ENCODE data around the gene MGMT. TPM values are rescaled to one million over a fixed set of nuclear protein-coding genes. Genes with fewer than 3 reads are reported as not detected.

MGMT gene
- total and polyA plus RNA-seq, 2 of the 4 experiments (the other 2 are of a cell fraction), result 11.5 to 17.8 TPM

GRCh38 chr10:129678186-129678585, 211.1 kb downstream of the MGMT start:
- H3K4me3 ChIP-seq (ENCODE audit: insufficient read depth, low read depth, low read length), result no peak overlapping the region
- no peak overlapping the region for H3K4ac ChIP-seq (ENCODE audit: low read depth, low read length)
- ATAC-seq (ENCODE audit: low read depth) (no peak), DNase-seq (no peak)
- H4K20me1 ChIP-seq (ENCODE audit: insufficient read depth, low read length), result no peaks in the 10 kb centered on the region
- no peak overlapping the region for H4K91ac ChIP-seq (ENCODE audit: insufficient read depth, low read depth, low read length)
- H3K4me1 ChIP-seq (ENCODE audit: control insufficient read depth, insufficient read depth, low read length), result no peaks in the 10 kb centered on the region
- dilution Hi-C loops (cut with HindIII; ENCODE audit: low sequenced_read_pairs, unreplicated experiment), result no loop called here
- no peaks in the 10 kb centered on the region for H3K27me3 ChIP-seq (ENCODE audit: control insufficient read depth, insufficient read depth, low read length)
- H3K9me3 ChIP-seq (ENCODE audit: control insufficient read depth, insufficient read depth, low read length), result peaks cover 6% of the 10 kb centered on the region; the same call in 1 of the 2 replicates
- no peak overlapping the region for H2AK5ac ChIP-seq (ENCODE audit: low read depth, low read length)
- POLR2A ChIA-PET (ENCODE audit: unreplicated experiment), result no interaction called here
- H3K36me3 ChIP-seq (ENCODE audit: control insufficient read depth, insufficient read depth, low read length), result no peaks in the 10 kb centered on the region
- H2BK5ac ChIP-seq (ENCODE audit: low read depth, low read length, poor library complexity, severe bottlenecking), result no peak overlapping the region
- WGBS, 2 experiments (ENCODE audit: extremely low coverage in 2 of 2, insufficient read length in 1 of 2), result no CpG with 5 or more reads among the region's 4 CpGs
- H2BK20ac ChIP-seq (ENCODE audit: low read depth, low read length), result no peak overlapping the region
- H2BK15ac ChIP-seq (ENCODE audit: low read depth, low read length), result no peak overlapping the region
- no peak overlapping the region for H3K4me2 ChIP-seq (ENCODE audit: low read depth, low read length)
- H3K23ac ChIP-seq (ENCODE audit: low read depth, low read length), result no peak overlapping the region
- H2BK120ac ChIP-seq (ENCODE audit: low read depth, low read length), result no peak overlapping the region
- no peak overlapping the region for H4K8ac ChIP-seq (ENCODE audit: low read depth in 2 of 2, low read length in 2 of 2)
- H3K9me1 ChIP-seq (ENCODE audit: insufficient read depth, low read length), result no peaks in the 10 kb centered on the region
- no peak for TF ChIP-seq ELK1 (IDR thresholded peaks at IDR 0.05; ENCODE audit: borderline replicate concordance, low read depth, low read length)
- TF ChIP-seq MAZ (IDR thresholded peaks at IDR 0.05; ENCODE audit: borderline replicate concordance, low read depth, low read length), result no peak
- no peak for TF ChIP-seq CHD1 (IDR thresholded peaks at IDR 0.05; ENCODE audit: low read depth, low read length)
- no peak for TF ChIP-seq RCOR1 (IDR thresholded peaks at IDR 0.05; ENCODE audit: insufficient replicate concordance, low read length)
- no peak for TF ChIP-seq CTCF (conservative IDR thresholded peaks at IDR 0.05; ENCODE audit: low read depth, low read length)
- TF ChIP-seq FOS (IDR thresholded peaks at IDR 0.05; ENCODE audit: low read depth, low read length), result no peak
- no peak for TF ChIP-seq MAFK (IDR thresholded peaks at IDR 0.05; ENCODE audit: low read depth, low read length)
- no peak for TF ChIP-seq RAD21 (IDR thresholded peaks at IDR 0.05; ENCODE audit: low read length)
- no peak for TF ChIP-seq MXI1 (IDR thresholded peaks at IDR 0.05; ENCODE audit: borderline replicate concordance, low read depth, low read length)
- no peak for TF ChIP-seq RFX5 (IDR thresholded peaks at IDR 0.05; ENCODE audit: low read depth, low read length)
- no peak for TF ChIP-seq SMC3 (IDR thresholded peaks at IDR 0.05; ENCODE audit: low read depth, low read length)
- no peak for TF ChIP-seq NFE2L2 (IDR thresholded peaks at IDR 0.05; ENCODE audit: low read depth, low read length)
- no peak for TF ChIP-seq USF2 (IDR thresholded peaks at IDR 0.05; ENCODE audit: low read depth, low read length)
- no peak for TF ChIP-seq POLR2A (IDR thresholded peaks at IDR 0.05; ENCODE audit: low read depth, low read length)
- no peak for TF ChIP-seq CEBPB (IDR thresholded peaks at IDR 0.05; ENCODE audit: low read depth, low read length)
- TF ChIP-seq BHLHE40 (IDR thresholded peaks at IDR 0.05; ENCODE audit: low read depth, low read length), result no peak
- in situ Hi-C loops (cut with MboI; ENCODE audit: low sequenced_read_pairs), result no loop called here
- no peak overlapping the region for H3K9ac ChIP-seq (ENCODE audit: low read depth, low read length)
- no peak overlapping the region for H3K56ac ChIP-seq (ENCODE audit: extremely low read depth, insufficient read depth, low read length)
- H3K18ac ChIP-seq (ENCODE audit: low read depth, low read length), result no peak overlapping the region
- no peaks in the 10 kb centered on the region for H3K79me1 ChIP-seq (ENCODE audit: low read depth in 1 of 2, low read length in 2 of 2)
- H2AK9ac ChIP-seq (replicated peaks; ENCODE audit: low read depth, low read length, poor library complexity), result no peak overlapping the region
- intact Hi-C loops (cut with micrococcal nuclease), result no loop called here
- H3K27ac ChIP-seq (ENCODE audit: insufficient read depth, low read length), result no peak overlapping the region
- CTCF ChIA-PET, result no interaction called here
- BruUV-seq (replicated peaks), result no TSS peak
- H3K14ac ChIP-seq (replicated peaks; ENCODE audit: low read depth, low read length), result no peak overlapping the region
- no peak overlapping the region for H4K5ac ChIP-seq (ENCODE audit: low read depth, low read length)
- no peak overlapping the region for H2AFZ ChIP-seq (replicated peaks; ENCODE audit: low read length, poor library complexity)

All from IMR-90 (cell line).